ENCODE data around the gene IMPDH2.
A peak's percentile ranks its signal among the peaks of the same experiment; 100 is the strongest.

Gene IMPDH2

DNA sequence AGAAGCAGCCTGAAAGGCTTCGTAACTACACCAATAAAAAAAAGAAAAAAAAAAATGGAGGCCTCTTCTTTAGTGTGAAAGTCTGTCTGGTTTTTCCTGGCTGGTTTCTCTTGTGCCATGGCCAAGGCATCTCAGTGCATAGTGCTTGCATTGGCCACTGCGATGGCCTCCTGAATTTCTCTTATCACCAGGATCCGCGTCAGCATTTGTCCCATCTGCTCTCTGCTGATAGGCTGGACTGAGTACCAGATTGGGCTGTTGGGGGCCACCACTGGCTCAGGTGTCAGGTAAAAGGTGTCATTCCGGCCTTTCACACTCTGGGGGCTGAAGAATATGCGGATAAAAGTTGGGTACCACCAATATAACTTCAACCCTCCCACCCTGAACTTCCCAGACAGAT is 1.1 kb upstream of the IMPDH2 start:
- no peaks in the 10 kb centered on the region for H3K27me3 ChIP-seq (ENCODE audit: control insufficient read depth in 1 of 2, insufficient read depth in 2 of 2, low read length in 2 of 2)
- H3K9me3 ChIP-seq (ENCODE audit: control insufficient read depth in 2 of 2, low read length in 2 of 2) = no peaks in the 10 kb centered on the region
- H3K36me3 ChIP-seq (ENCODE audit: control insufficient read depth in 2 of 2, insufficient read depth in 2 of 2, low read length in 2 of 2) = peaks cover 40 to 46% of the 10 kb centered on the region in 2 donors
- peaks cover 17% of the 10 kb centered on the region for H3K4me1 ChIP-seq (ENCODE audit: control insufficient read depth, insufficient read depth, low read length)
- no peak overlapping the region for H3K27ac ChIP-seq (ENCODE audit: low read length)
- no peak overlapping the region for H3K4me3 ChIP-seq (ENCODE audit: low read length in 2 of 2)
- H3K9ac ChIP-seq (ENCODE audit: low read length in 2 of 2) = peak overlapping the region in 1 of 2 donors; percentile 21

DNA sequence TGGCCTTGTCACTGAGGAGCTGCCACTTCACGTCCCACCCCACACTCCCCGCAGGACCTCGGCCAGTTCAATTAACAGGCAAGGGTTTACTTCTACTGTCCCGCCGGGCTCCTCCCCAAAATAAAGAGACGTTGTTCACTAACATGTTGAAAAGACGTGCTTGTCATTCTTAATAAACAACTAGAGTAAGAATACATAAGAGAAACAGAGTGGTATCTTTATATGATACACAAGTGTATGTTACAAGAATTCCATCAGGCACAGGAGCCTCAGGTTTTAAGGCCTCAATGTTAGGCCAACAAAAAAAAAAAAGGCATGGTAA is 326 bp upstream of the IMPDH2 start:
- Histone ChIP-seq H3K27ac (ENCODE audit: low read length) (peak overlapping the region; percentile 96), H3K4me1 (ENCODE audit: control insufficient read depth, insufficient read depth, low read length) (peaks cover 17% of the 10 kb centered on the region), H3K9me3 (ENCODE audit: control insufficient read depth in 2 of 2, low read length in 2 of 2) (no peaks in the 10 kb centered on the region), H3K9ac (ENCODE audit: low read length in 2 of 2) (peak overlapping the region; percentile 87 to 96), H3K4me3 (ENCODE audit: low read length in 2 of 2) (peak overlapping the region; percentile 45 to 84), H3K27me3 (ENCODE audit: control insufficient read depth in 1 of 2, insufficient read depth in 2 of 2, low read length in 2 of 2) (no peaks in the 10 kb centered on the region), H3K36me3 (ENCODE audit: control insufficient read depth in 2 of 2, insufficient read depth in 2 of 2, low read length in 2 of 2) (peaks cover 42 to 50% of the 10 kb centered on the region in 2 donors)

DNA sequence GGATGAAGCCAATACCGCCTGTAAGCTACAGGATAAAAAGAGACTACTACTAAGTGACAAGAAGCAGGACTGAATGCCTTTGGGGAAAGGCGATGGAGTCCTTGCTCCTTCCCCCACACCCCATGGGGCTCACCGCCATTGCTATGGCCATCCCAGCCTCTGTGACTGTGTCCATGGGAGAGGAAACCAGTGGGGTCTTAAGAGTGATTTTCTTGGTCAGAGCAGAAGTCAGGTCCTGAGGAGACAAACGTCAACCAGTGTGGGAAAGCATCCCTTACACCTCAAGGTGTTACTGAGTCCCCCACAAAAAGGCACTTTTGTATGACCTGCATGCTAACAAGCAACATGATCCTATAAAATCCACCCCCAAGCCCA is 913 bp downstream of the IMPDH2 start:
- peak overlapping the region; percentile 45 to 84 for H3K4me3 ChIP-seq (ENCODE audit: low read length in 2 of 2)
- H3K9ac ChIP-seq (ENCODE audit: low read length in 2 of 2) = peak overlapping the region; percentile 87 to 96
- no peaks in the 10 kb centered on the region for H3K9me3 ChIP-seq (ENCODE audit: control insufficient read depth in 2 of 2, low read length in 2 of 2)
- peaks cover 19% of the 10 kb centered on the region for H3K4me1 ChIP-seq (ENCODE audit: control insufficient read depth, insufficient read depth, low read length)
- H3K36me3 ChIP-seq (ENCODE audit: control insufficient read depth in 2 of 2, insufficient read depth in 2 of 2, low read length in 2 of 2) = peaks cover 47 to 54% of the 10 kb centered on the region in 2 donors
- H3K27ac ChIP-seq (ENCODE audit: low read length) = peak overlapping the region; percentile 96
- no peaks in the 10 kb centered on the region for H3K27me3 ChIP-seq (ENCODE audit: control insufficient read depth in 1 of 2, insufficient read depth in 2 of 2, low read length in 2 of 2)

DNA sequence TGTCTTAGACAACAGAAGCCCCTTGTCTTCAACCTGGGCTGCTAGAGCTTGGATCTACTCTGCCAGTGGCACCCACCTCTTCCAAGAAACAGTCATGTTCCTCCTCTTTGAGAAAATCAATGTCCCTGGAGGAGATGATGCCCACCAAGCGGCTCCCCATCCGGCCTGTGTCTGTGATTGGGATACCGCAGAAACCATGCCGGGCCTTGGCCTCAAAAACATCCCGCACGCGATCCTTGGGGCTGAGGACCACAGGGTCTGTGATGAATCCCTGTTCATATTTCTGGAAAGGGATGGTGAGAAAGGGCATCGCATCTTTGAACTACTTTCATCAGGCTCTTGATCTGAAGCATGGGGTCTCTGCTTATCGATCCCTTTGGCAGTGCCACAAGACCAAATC is 1.6 kb downstream of the IMPDH2 start:
- Histone ChIP-seq H3K9me3 (ENCODE audit: control insufficient read depth in 2 of 2, low read length in 2 of 2) (no peaks in the 10 kb centered on the region), H3K27me3 (ENCODE audit: control insufficient read depth in 1 of 2, insufficient read depth in 2 of 2, low read length in 2 of 2) (no peaks in the 10 kb centered on the region), H3K36me3 (ENCODE audit: control insufficient read depth in 2 of 2, insufficient read depth in 2 of 2, low read length in 2 of 2) (peaks cover 41 to 51% of the 10 kb centered on the region in 2 donors), H3K27ac (ENCODE audit: low read length) (peak overlapping the region; percentile 96), H3K4me1 (ENCODE audit: control insufficient read depth, insufficient read depth, low read length) (peaks cover 23% of the 10 kb centered on the region), H3K4me3 (ENCODE audit: low read length in 2 of 2) (no peak overlapping the region), H3K9ac (ENCODE audit: low read length in 2 of 2) (no peak overlapping the region)

DNA sequence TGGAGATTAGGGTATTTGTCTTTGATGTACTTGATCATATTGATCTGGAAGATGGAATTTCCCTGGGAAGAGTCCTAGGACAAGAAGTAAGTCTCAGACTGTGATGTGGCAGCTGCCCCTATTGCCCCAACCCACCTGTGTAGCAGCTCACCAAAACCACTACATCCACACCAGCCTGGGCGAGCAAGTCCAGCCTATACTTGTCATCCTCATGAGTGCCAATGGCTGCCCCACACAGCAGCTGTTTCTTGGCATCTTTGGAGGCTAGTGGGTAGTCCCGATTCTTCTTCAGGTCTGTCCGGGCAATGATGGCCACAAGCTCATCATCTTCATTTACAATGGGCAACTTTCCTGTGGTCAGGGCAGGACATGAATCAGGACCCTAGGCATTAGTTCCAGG is 2.7 kb downstream of the IMPDH2 start:
- no peak overlapping the region for H3K4me3 ChIP-seq (ENCODE audit: low read length in 2 of 2)
- H3K27ac ChIP-seq (ENCODE audit: low read length) = no peak overlapping the region
- H3K9me3 ChIP-seq (ENCODE audit: control insufficient read depth in 2 of 2, low read length in 2 of 2) = no peaks in the 10 kb centered on the region
- H3K27me3 ChIP-seq (ENCODE audit: control insufficient read depth in 1 of 2, insufficient read depth in 2 of 2, low read length in 2 of 2) = no peaks in the 10 kb centered on the region
- no peak overlapping the region for H3K9ac ChIP-seq (ENCODE audit: low read length in 2 of 2)
- peaks cover 30 to 40% of the 10 kb centered on the region in 2 donors for H3K36me3 ChIP-seq (ENCODE audit: control insufficient read depth in 2 of 2, insufficient read depth in 2 of 2, low read length in 2 of 2)
- H3K4me1 ChIP-seq (ENCODE audit: control insufficient read depth, insufficient read depth, low read length) = peaks cover 23% of the 10 kb centered on the region

DNA sequence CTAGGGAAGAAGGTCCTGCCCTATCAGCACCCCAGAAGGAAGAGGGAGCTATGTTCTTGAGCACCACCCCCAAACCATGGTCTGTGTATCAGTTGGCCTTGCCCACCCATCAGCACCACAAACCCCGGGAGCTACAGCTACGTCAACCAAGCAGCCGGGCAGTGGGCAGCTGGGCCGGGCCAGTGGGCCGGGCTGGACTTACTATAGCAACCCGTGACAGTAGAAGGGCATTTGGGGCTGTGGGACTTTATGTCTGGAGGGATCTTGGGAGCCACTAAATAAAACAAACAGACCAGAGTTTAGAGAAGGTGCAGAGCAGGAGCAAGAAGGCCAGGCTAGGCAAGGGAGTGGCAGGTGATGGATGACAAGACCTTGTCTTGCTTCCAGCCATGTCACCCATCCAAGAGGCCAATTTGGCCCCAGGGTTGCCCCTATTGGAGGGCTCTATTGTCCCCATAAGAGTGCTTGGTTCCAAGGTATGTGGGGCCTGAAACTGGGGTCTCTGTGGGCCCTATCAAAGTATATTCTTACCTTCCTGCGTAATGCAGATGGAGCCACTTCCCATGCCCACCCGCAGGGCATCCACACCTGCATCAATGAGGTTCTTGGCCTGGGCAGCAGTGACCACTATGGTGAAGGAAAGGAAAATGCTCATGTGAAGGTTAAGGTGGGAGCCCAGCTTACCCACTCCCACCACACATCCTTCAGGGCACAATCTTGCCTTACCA is 3.2 kb downstream of the IMPDH2 start:
- H3K4me3 ChIP-seq (ENCODE audit: low read length in 2 of 2) = no peak overlapping the region
- H3K9ac ChIP-seq (ENCODE audit: low read length in 2 of 2) = no peak overlapping the region
- H3K27me3 ChIP-seq (ENCODE audit: control insufficient read depth in 1 of 2, insufficient read depth in 2 of 2, low read length in 2 of 2) = no peaks in the 10 kb centered on the region
- no peak overlapping the region for H3K27ac ChIP-seq (ENCODE audit: low read length)
- no peaks in the 10 kb centered on the region for H3K9me3 ChIP-seq (ENCODE audit: control insufficient read depth in 2 of 2, low read length in 2 of 2)
- H3K36me3 ChIP-seq (ENCODE audit: control insufficient read depth in 2 of 2, insufficient read depth in 2 of 2, low read length in 2 of 2) = peaks cover 27 to 38% of the 10 kb centered on the region in 2 donors
- peaks cover 26% of the 10 kb centered on the region for H3K4me1 ChIP-seq (ENCODE audit: control insufficient read depth, insufficient read depth, low read length)

DNA sequence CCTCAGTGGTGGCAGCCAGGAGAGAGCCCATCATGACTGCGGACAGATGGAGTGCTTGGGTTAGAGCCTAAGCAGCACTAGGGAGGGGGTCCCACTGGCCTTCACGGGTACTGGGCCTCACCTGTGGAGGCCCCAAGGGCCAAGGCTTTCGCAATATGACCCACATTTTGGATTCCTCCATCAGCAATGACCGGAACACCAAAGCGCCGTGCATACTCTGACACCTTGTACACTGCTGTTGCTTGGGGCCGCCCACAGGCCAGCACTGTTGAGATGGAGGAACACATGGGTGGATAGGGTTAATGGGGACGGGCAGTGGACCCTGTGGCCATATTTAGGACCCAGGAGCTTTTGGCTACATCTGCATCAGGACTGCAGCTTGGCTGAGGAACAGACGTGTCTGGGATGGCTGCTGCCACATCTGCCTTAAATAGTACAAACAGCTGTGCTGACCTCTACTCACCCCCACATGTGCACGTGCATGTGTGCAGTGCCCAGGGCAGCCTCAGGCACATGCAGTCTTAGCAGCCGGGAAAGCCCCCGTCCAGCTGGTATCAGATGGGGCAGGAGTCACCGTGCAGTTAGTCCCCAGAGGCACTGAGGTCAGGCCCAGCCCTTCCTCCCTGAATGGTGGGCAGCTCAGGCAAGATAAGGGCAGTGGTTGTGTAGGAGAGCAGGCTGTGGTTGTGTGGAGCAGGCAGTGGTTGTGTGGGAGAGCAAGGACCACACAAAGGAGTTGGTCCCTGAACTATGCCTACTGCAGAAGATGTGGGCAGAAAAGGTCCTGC is 4.0 kb downstream of the IMPDH2 start:
- Histone ChIP-seq H3K4me1 (ENCODE audit: control insufficient read depth, insufficient read depth, low read length) (peaks cover 33% of the 10 kb centered on the region), H3K27ac (ENCODE audit: low read length) (no peak overlapping the region), H3K9ac (ENCODE audit: low read length in 2 of 2) (no peak overlapping the region), H3K27me3 (ENCODE audit: control insufficient read depth in 1 of 2, insufficient read depth in 2 of 2, low read length in 2 of 2) (no peaks in the 10 kb centered on the region), H3K36me3 (ENCODE audit: control insufficient read depth in 2 of 2, insufficient read depth in 2 of 2, low read length in 2 of 2) (peaks cover 27 to 33% of the 10 kb centered on the region in 2 donors), H3K4me3 (ENCODE audit: low read length in 2 of 2) (no peak overlapping the region), H3K9me3 (ENCODE audit: control insufficient read depth in 2 of 2, low read length in 2 of 2) (no peaks in the 10 kb centered on the region)

DNA sequence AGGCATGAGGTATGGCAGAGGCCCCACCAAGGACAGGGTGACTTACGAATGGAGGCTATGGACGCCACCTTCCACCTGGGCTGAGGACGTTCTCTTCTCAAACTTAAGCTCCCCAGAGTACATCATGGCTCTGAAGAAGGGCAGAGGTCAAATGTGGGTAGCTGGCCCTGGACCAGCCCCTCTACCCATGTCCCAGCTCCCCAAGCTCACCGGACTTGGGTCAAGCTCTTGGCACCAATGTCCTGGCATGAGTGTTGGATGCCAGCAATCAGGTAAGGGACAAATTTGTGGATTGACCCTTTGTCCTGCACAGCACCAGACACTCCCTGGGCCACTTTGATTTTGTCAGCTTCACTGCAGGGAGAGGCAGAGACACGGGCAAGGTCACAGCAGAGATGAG is 4.7 kb downstream of the IMPDH2 start:
- no peak overlapping the region for H3K4me3 ChIP-seq (ENCODE audit: low read length in 2 of 2)
- no peaks in the 10 kb centered on the region for H3K9me3 ChIP-seq (ENCODE audit: control insufficient read depth in 2 of 2, low read length in 2 of 2)
- peaks cover 36% of the 10 kb centered on the region for H3K4me1 ChIP-seq (ENCODE audit: control insufficient read depth, insufficient read depth, low read length)
- peaks cover 27 to 33% of the 10 kb centered on the region in 2 donors for H3K36me3 ChIP-seq (ENCODE audit: control insufficient read depth in 2 of 2, insufficient read depth in 2 of 2, low read length in 2 of 2)
- H3K27me3 ChIP-seq (ENCODE audit: control insufficient read depth in 1 of 2, insufficient read depth in 2 of 2, low read length in 2 of 2) = no peaks in the 10 kb centered on the region
- no peak overlapping the region for H3K9ac ChIP-seq (ENCODE audit: low read length in 2 of 2)
- H3K27ac ChIP-seq (ENCODE audit: low read length) = no peak overlapping the region

DNA sequence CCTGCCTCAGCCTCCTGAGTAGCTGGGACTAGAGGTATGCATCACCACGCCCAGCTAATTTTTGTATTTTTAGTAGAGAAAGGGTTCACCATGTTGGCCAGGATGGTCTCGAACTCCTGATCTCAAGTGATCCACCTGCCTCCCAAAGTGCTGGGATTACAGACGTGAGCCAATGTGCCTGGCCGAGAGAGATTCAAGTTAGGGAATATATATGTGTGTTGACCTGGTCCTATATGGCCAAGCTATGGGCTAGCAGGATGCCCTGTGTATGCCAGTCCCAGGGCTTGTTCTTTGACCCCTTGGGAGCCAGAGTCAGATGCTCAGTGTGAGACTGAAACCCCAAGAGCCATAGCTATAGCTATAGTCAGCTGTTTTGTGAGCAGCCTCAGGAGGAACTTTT is 5.4 kb downstream of the IMPDH2 start:
- Histone ChIP-seq H3K36me3 (ENCODE audit: control insufficient read depth in 2 of 2, insufficient read depth in 2 of 2, low read length in 2 of 2) (peaks cover 27 to 33% of the 10 kb centered on the region in 2 donors), H3K27me3 (ENCODE audit: control insufficient read depth in 1 of 2, insufficient read depth in 2 of 2, low read length in 2 of 2) (no peaks in the 10 kb centered on the region), H3K9me3 (ENCODE audit: control insufficient read depth in 2 of 2, low read length in 2 of 2) (no peaks in the 10 kb centered on the region), H3K4me3 (ENCODE audit: low read length in 2 of 2) (no peak overlapping the region), H3K9ac (ENCODE audit: low read length in 2 of 2) (no peak overlapping the region), H3K4me1 (ENCODE audit: control insufficient read depth, insufficient read depth, low read length) (peaks cover 36% of the 10 kb centered on the region), H3K27ac (ENCODE audit: low read length) (no peak overlapping the region)

DNA sequence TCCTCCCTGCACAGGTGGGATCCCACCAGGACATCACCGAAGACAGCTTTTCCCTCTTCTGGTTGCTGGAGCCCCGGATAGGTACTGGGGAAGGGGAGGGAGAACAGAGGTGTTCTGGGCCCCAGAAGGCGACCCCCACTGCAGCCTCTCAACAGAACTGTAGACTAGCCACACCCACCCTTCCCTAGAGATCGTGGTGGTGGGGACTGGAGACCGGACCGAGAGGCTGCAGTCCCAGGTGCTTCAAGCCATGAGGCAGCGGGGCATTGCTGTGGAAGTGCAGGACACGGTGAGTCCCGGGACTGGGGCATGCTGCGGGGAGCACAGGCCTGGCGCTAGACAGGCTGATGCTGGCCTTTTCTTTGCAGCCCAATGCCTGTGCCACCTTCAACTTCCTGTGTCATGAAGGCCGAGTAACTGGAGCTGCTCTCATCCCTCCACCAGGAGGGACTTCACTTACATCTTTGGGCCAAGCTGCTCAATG is 6.5 kb downstream of the IMPDH2 start:
- Histone ChIP-seq H3K4me1 (ENCODE audit: control insufficient read depth, insufficient read depth, low read length) (peaks cover 40% of the 10 kb centered on the region), H3K9me3 (ENCODE audit: control insufficient read depth in 2 of 2, low read length in 2 of 2) (no peaks in the 10 kb centered on the region), H3K36me3 (ENCODE audit: control insufficient read depth in 2 of 2, insufficient read depth in 2 of 2, low read length in 2 of 2) (peaks cover 27 to 33% of the 10 kb centered on the region in 2 donors), H3K27ac (ENCODE audit: low read length) (peak overlapping the region; percentile 98), H3K27me3 (ENCODE audit: control insufficient read depth in 1 of 2, insufficient read depth in 2 of 2, low read length in 2 of 2) (no peaks in the 10 kb centered on the region), H3K9ac (ENCODE audit: low read length in 2 of 2) (peak overlapping the region; percentile 76 to 95), H3K4me3 (ENCODE audit: low read length in 2 of 2) (peak overlapping the region; percentile 71 to 95)
